ENCODE data around the gene KLHL29.

Gene KLHL29

GRCh38 chr2:23452372-23452771 is 67.4 kb downstream of the KLHL29 start:
- no peak for DNase-seq

GRCh38 chr2:23452853-23453420 is 68.0 kb downstream of the KLHL29 start:
- peak; percentile 16 for DNase-seq

GRCh38 chr2:23453432-23453831 is 68.5 kb downstream of the KLHL29 start:
- no peak for DNase-seq

- no peak for DNase-seq
Measured at GRCh38 chr2:23453836-23454460, 69.0 kb downstream of the KLHL29 start.

GRCh38 chr2:23454501-23455120 is 69.6 kb downstream of the KLHL29 start:
- DNase-seq = no peak

GRCh38 chr2:23456396-23456795 is 71.4 kb downstream of the KLHL29 start:
- DNase-seq = no peak

- peak; percentile 41 for DNase-seq
Measured at GRCh38 chr2:23456881-23457760, 72.1 kb downstream of the KLHL29 start.

- DNase-seq = no peak
Measured at GRCh38 chr2:23457990-23458682, 73.2 kb downstream of the KLHL29 start.

- DNase-seq = no peak
Measured at GRCh38 chr2:23459032-23459431, 74.1 kb downstream of the KLHL29 start.

- peak; percentile 48 for DNase-seq
Measured at GRCh38 chr2:23460228-23460627, 75.2 kb downstream of the KLHL29 start.

GRCh38 chr2:23460993-23461392 is 76.0 kb downstream of the KLHL29 start:
- DNase-seq = no peak

GRCh38 chr2:23464156-23464555 is 79.2 kb downstream of the KLHL29 start:
- DNase-seq = no peak

GRCh38 chr2:23464905-23465537 is 80.0 kb downstream of the KLHL29 start:
- no peak for DNase-seq

GRCh38 chr2:23465936-23466335 is 81.0 kb downstream of the KLHL29 start:
- DNase-seq = no peak

- no peak for DNase-seq
Measured at GRCh38 chr2:23467618-23468017, 82.6 kb downstream of the KLHL29 start.

GRCh38 chr2:23468474-23469141 is 83.6 kb downstream of the KLHL29 start:
- no peak for DNase-seq

GRCh38 chr2:23469142-23469540 is 84.2 kb downstream of the KLHL29 start:
- no peak for DNase-seq

GRCh38 chr2:23475036-23475435 is 90.1 kb downstream of the KLHL29 start:
- DNase-seq = no peak

- DNase-seq = no peak
Measured at GRCh38 chr2:23475473-23475872, 90.5 kb downstream of the KLHL29 start.

- DNase-seq = no peak
Measured at GRCh38 chr2:23476786-23477185, 91.8 kb downstream of the KLHL29 start.

- no peak for DNase-seq
Measured at GRCh38 chr2:23477392-23477791, 92.4 kb downstream of the KLHL29 start.

Measured in EL (cell line).